Measurements from ENCODE around the gene NCAPG. TPM values are rescaled to one million over a fixed set of nuclear protein-coding genes. Genes with fewer than 3 reads are reported as not detected.

Gene NCAPG
- total and polyA plus RNA-seq, 9 of the 15 experiments (the other 6 are each of a cell fraction or from before 2014, with no cell fraction given): 25.6 to 102 (median 65.3) TPM

DNA sequence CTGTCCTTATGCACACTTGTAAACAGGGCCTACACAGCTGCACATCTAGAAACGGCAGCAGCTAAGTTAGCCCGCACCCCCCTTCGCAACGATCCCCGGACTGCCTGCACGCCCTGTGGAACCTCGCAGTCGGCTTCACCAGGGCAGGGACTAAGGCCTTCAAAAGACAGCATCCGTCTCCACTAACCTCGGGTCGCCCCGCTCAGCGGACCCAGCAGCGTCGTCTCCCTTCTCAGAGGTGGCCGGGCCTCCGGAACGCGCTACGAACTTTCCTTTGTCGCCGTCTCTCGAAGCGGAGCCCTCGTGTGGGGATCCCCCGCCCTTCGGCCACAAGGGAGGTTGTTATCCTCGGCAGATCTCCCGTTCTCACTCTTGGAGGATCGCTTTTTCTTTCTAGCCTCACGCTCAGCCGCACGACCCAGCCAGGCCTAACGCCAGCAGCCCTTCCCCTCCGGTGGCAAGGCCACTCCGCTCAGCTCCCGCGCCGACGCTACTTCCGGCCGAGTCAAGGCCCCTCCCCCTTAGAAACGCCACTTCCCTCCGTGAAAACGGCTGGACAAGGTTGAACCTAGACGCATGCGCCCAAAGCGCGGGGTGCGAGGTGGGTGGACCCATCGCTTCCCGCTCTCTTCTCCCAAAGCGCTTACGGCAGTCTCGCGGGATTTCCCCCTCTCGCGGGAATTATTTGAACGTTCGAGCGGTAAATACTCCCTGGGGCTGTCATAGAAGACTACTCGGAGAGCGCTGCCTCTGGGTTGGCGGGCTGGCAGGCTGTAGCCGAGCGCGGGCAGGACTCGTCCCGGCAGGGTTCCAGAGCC, at the start of gene NCAPG, which contains the start of gene DCAF16 (continued):
- TF ChIP-seq, protein P1, sequence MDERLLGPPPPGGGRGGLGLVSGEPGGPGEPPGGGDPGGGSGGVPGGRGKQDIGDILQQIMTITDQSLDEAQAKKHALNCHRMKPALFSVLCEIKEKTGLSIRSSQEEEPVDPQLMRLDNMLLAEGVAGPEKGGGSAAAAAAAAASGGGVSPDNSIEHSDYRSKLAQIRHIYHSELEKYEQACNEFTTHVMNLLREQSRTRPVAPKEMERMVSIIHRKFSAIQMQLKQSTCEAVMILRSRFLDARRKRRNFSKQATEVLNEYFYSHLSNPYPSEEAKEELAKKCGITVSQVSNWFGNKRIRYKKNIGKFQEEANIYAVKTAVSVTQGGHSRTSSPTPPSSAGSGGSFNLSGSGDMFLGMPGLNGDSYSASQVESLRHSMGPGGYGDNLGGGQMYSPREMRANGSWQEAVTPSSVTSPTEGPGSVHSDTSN (CRISPR knock-in tag; IDR thresholded peaks at IDR 0.05; ENCODE audit: low read depth): no peak
- TF ChIP-seq, protein P1 (tag; conservative IDR thresholded peaks at IDR 0.05; ENCODE audit: low read depth): no peak
- TF ChIP-seq ZNF830 (CRISPR knock-in tag; IDR thresholded peaks at IDR 0.05): no peak
- TF ChIP-seq ETS1 (conservative IDR thresholded peaks at IDR 0.05; ENCODE audit: control insufficient read depth, low read depth, low read length): peak; percentile 63
- TF ChIP-seq MTF1 (CRISPR knock-in tag; IDR thresholded peaks at IDR 0.05; ENCODE audit: borderline replicate concordance): no peak
- no peak for TF ChIP-seq ZNF140 (CRISPR knock-in tag; IDR thresholded peaks at IDR 0.05)
- peak; percentile 9; the same call in 1 of the 2 replicates for TF ChIP-seq TCF3 (CRISPR knock-in tag; IDR thresholded peaks at IDR 0.05)
- peak in 2 of 3 experiments; percentile 5 to 23 for TF ChIP-seq YY1 (IDR thresholded peaks at IDR 0.05; ENCODE audit: borderline replicate concordance in 1 of 3, control insufficient read depth in 1 of 3, extremely low read depth in 1 of 3, insufficient read depth in 3 of 3, insufficient read length in 1 of 3, insufficient replicate concordance in 2 of 3, low read depth in 1 of 3, low read length in 2 of 3)
- TF ChIP-seq TBP (optimal IDR thresholded peaks at IDR 0.05; ENCODE audit: low read depth, low read length): peak; percentile 95
- peak; percentile 84 for TF ChIP-seq ETV1 (tag; conservative IDR thresholded peaks at IDR 0.05; ENCODE audit: low read depth)
- no peak for TF ChIP-seq PTTG1 (tag; IDR thresholded peaks at IDR 0.05; ENCODE audit: low read depth)
- 0 out of 2 replicates have a peak, but pooled peaks have one; percentile 13 for TF ChIP-seq CEBPG (CRISPR knock-in tag; IDR thresholded peaks at IDR 0.05)
- TF ChIP-seq CEBPG (tag; conservative IDR thresholded peaks at IDR 0.05 in 1 of 2, IDR thresholded peaks at IDR 0.05 in 1 of 2): no peak
- TF ChIP-seq ELK3 (CRISPR knock-in tag; IDR thresholded peaks at IDR 0.05): no peak
- TF ChIP-seq ZBTB11 (CRISPR knock-in tag; IDR thresholded peaks at IDR 0.05): peak in 1 of 3 experiments; percentile 42; a peak in 1 of 6 replicates
- TF ChIP-seq NR4A1 (CRISPR knock-in tag; IDR thresholded peaks at IDR 0.05): no peak
- no peak for TF ChIP-seq NR4A1 (tag; IDR thresholded peaks at IDR 0.05)

Data from K562 (cell line).